RKO (cell line): ENCODE results near the gene RGS9.
"Not testable (repeated sequence)": the region's sequence is repeated elsewhere in the genome, so short reads cannot be mapped to it uniquely, and the experiment has no call there.

ENCODE experiments used
- DNase-seq: peaks from one replicate; pipeline ENCODE4 v3.0.0-alpha.2; 2016; ENCODE audit warnings: low spot score

RGS9 gene

GRCh38 chr17:65116515-65116914, 20.7 kb upstream of the RGS9 start:
- not testable (repeated sequence) for DNase-seq

- no peak for DNase-seq
Observed at GRCh38 chr17:65117384-65118035, 19.7 kb upstream of the RGS9 start.

- no peak for DNase-seq
Observed at GRCh38 chr17:65121368-65121767, 15.8 kb upstream of the RGS9 start.

- no peak for DNase-seq
Observed at GRCh38 chr17:65121916-65122806, 15.0 kb upstream of the RGS9 start.

- DNase-seq: peak; percentile 90
Observed at GRCh38 chr17:65122836-65123756, 14.1 kb upstream of the RGS9 start.

GRCh38 chr17:65123757-65124675, 13.2 kb upstream of the RGS9 start:
- no peak for DNase-seq

GRCh38 chr17:65130832-65131231, 6.3 kb upstream of the RGS9 start:
- DNase-seq: no peak

- DNase-seq: no peak
Observed at GRCh38 chr17:65131240-65131639, 5.9 kb upstream of the RGS9 start.

GRCh38 chr17:65131946-65132345, 5.2 kb upstream of the RGS9 start:
- DNase-seq: peak; percentile 65

- no peak for DNase-seq
Observed at GRCh38 chr17:65134035-65134434, 3.1 kb upstream of the RGS9 start.

GRCh38 chr17:65139101-65139764, 2.1 kb downstream of the RGS9 start:
- DNase-seq: no peak

GRCh38 chr17:65142247-65142646, 5.1 kb downstream of the RGS9 start:
- DNase-seq: no peak

GRCh38 chr17:65143889-65144604, 6.9 kb downstream of the RGS9 start:
- DNase-seq: no peak

- DNase-seq: no peak
Observed at GRCh38 chr17:65145743-65146142, 8.6 kb downstream of the RGS9 start.

- no peak for DNase-seq
Observed at GRCh38 chr17:65147955-65148354, 10.8 kb downstream of the RGS9 start.

- DNase-seq: peak; percentile 16
Observed at GRCh38 chr17:65154770-65155589, 17.8 kb downstream of the RGS9 start.

GRCh38 chr17:65155622-65156021, 18.5 kb downstream of the RGS9 start:
- DNase-seq: no peak

- no peak for DNase-seq
Observed at GRCh38 chr17:65156185-65156834, 19.1 kb downstream of the RGS9 start.
